H9 (cell line): ENCODE results near the gene SETSIP. TPM values are rescaled to one million over a fixed set of nuclear protein-coding genes. Genes with fewer than 3 reads are reported as not detected.

Source experiments
- DNase-seq: peaks from one replicate; pipeline ENCODE4 v3.0.0-alpha.2; 2017
- H2AFZ ChIP-seq: one replicate; pipeline ENCODE4 v1.6.1; 2013; ENCODE audit warnings: mild to moderate bottlenecking, low read length, control low read depth, moderate library complexity
- H2AK5ac ChIP-seq: 2 replicates; pipeline ENCODE4 v1.6.1; 2013; ENCODE audit warnings: low read length, control low read depth, mixed read lengths; ENCODE audit not compliant: insufficient read length
- H2BK120ac ChIP-seq: one replicate; pipeline ENCODE4 v1.6.1; 2013; ENCODE audit warnings: low read depth, mild to moderate bottlenecking, low read length, control low read depth, inconsistent platforms; ENCODE audit not compliant: poor library complexity, severe bottlenecking
- H2BK12ac ChIP-seq: 2 replicates; pipeline ENCODE4 v1.6.1; 2013; ENCODE audit warnings: low read length, control low read depth, mixed read lengths, low read depth; ENCODE audit not compliant: insufficient read length
- H2BK15ac ChIP-seq: 2 replicates; pipeline ENCODE4 v1.6.1; 2013; ENCODE audit warnings: low read depth, low read length, control low read depth
- H2BK20ac ChIP-seq: one replicate; pipeline ENCODE4 v1.6.1; 2013; ENCODE audit warnings: low read depth, mild to moderate bottlenecking, low read length, control low read depth, inconsistent platforms; ENCODE audit not compliant: poor library complexity, severe bottlenecking
- H2BK5ac ChIP-seq: 2 replicates; pipeline ENCODE4 v1.6.1; 2013; ENCODE audit warnings: low read length, control low read depth, mixed read lengths; ENCODE audit not compliant: insufficient read length
- H3K14ac ChIP-seq: 2 replicates; pipeline ENCODE4 v1.6.1; 2013; ENCODE audit warnings: low read length, control low read depth; ENCODE audit not compliant: insufficient read depth
- H3K18ac ChIP-seq: 2 replicates; pipeline ENCODE4 v1.6.1; 2013; ENCODE audit warnings: low read depth, mild to moderate bottlenecking, mixed read lengths, low read length, control low read depth; ENCODE audit not compliant: insufficient read length
- H3K23ac ChIP-seq: 2 replicates; pipeline ENCODE4 v1.6.1; 2013; ENCODE audit warnings: low read length, control low read depth, mixed read lengths, low read depth; ENCODE audit not compliant: insufficient read length
- H3K23me2 ChIP-seq: 2 replicates; pipeline ENCODE4 v1.6.1; 2013; ENCODE audit warnings: low read depth, mild to moderate bottlenecking, mixed read lengths, low read length, control low read depth; ENCODE audit not compliant: insufficient read length, poor library complexity, severe bottlenecking
- H3K27ac ChIP-seq: 2 replicates; pipeline ENCODE4 v1.5.1; 2013; ENCODE audit warnings: low read length, control low read depth, mixed read lengths, low read depth; ENCODE audit not compliant: insufficient read length
- H3K27me3 ChIP-seq: 2 replicates; pipeline ENCODE4 v1.6.1; 2013; ENCODE audit warnings: low read length, control low read depth, inconsistent platforms; ENCODE audit not compliant: insufficient read depth
- H3K4ac ChIP-seq: 2 replicates; pipeline ENCODE4 v1.6.1; 2013; ENCODE audit warnings: low read depth, mild to moderate bottlenecking, control low read depth, inconsistent platforms, low read length, moderate library complexity
- H3K4me1 ChIP-seq: 2 replicates; pipeline ENCODE4 v1.6.1; 2013; ENCODE audit warnings: low read length, control low read depth, inconsistent platforms; ENCODE audit not compliant: insufficient read depth
- H3K4me2 ChIP-seq: 2 replicates; pipeline ENCODE4 v1.6.1; 2013; ENCODE audit warnings: low read length, control low read depth, mixed read lengths; ENCODE audit not compliant: insufficient read length, insufficient read depth
- H3K56ac ChIP-seq: 2 replicates; pipeline ENCODE4 v1.6.1; 2013; ENCODE audit warnings: low read depth, mild to moderate bottlenecking, mixed read lengths, low read length, control low read depth; ENCODE audit not compliant: insufficient read length
- H3K79me1 ChIP-seq: 2 replicates; pipeline ENCODE4 v1.6.1; 2013; ENCODE audit warnings: low read depth, mild to moderate bottlenecking, moderate library complexity, low read length, control low read depth, inconsistent platforms; ENCODE audit not compliant: insufficient read depth, poor library complexity, severe bottlenecking
- H3K79me2 ChIP-seq: 2 replicates; pipeline ENCODE4 v1.6.1; 2013; ENCODE audit warnings: low read length, control low read depth, inconsistent platforms; ENCODE audit not compliant: insufficient read depth
- H3K9ac ChIP-seq: 2 replicates; pipeline ENCODE4 v1.6.1; 2013; ENCODE audit warnings: low read length, control low read depth, mixed read lengths; ENCODE audit not compliant: insufficient read length; ENCODE audit errors: extremely low read depth
- H3K9me3 ChIP-seq: one replicate; pipeline ENCODE4 v1.6.1; 2013; ENCODE audit warnings: low read depth, low read length, inconsistent platforms; ENCODE audit not compliant: control insufficient read depth
- H3T11ph ChIP-seq: one replicate; pipeline ENCODE4 v1.6.1; 2013; ENCODE audit warnings: mild to moderate bottlenecking, low read length, control low read depth, inconsistent platforms
- H4K20me1 ChIP-seq: one replicate; pipeline ENCODE4 v1.6.1; 2013; ENCODE audit not compliant: control insufficient read depth, insufficient read length, insufficient read depth
- H4K5ac ChIP-seq: 2 replicates; pipeline ENCODE4 v1.6.1; 2013; ENCODE audit warnings: low read depth, mild to moderate bottlenecking, mixed read lengths, low read length, control low read depth; ENCODE audit not compliant: insufficient read length
- H4K8ac ChIP-seq: replicated peaks from 2 replicates; pipeline ENCODE4 v1.6.1; 2013; ENCODE audit warnings: low read length, control low read depth, mixed read lengths, low read depth; ENCODE audit not compliant: insufficient read length
- H4K91ac ChIP-seq: 2 replicates; pipeline ENCODE4 v1.6.1; 2013; ENCODE audit warnings: low read depth, mild to moderate bottlenecking, moderate library complexity, mixed read lengths, low read length, control low read depth; ENCODE audit not compliant: insufficient read length
- H3K27ac Mint-ChIP-seq, 3 experiments: 2 replicates in 2 of 3; 3 replicates in 1 of 3; pipeline ENCODE4 v1.8.0; 2020 to 2021; ENCODE audit warnings: mixed read lengths in 3 of 3, mild to moderate bottlenecking in 1 of 3, moderate library complexity in 1 of 3
- H3K27me3 Mint-ChIP-seq: 2 replicates; pipeline ENCODE4 v1.8.0; 2021; ENCODE audit warnings: low read depth, mild to moderate bottlenecking, moderate library complexity, mixed read lengths
- H3K36me3 Mint-ChIP-seq, 3 experiments: 2 replicates in 2 of 3; 3 replicates in 1 of 3; pipeline ENCODE4 v1.8.0; 2020 to 2021; ENCODE audit warnings: low read depth in 3 of 3, mixed read lengths in 3 of 3; ENCODE audit not compliant: insufficient read depth in 1 of 3
- H3K4me1 Mint-ChIP-seq, 2 experiments: 2 replicates each; pipeline ENCODE4 v1.8.0; 2020; ENCODE audit warnings: mixed read lengths in 2 of 2
- H3K4me3 Mint-ChIP-seq, 2 experiments: 2 replicates in 1 of 2; 3 replicates in 1 of 2; pipeline ENCODE4 v1.8.0; 2020 to 2021; ENCODE audit warnings: mild to moderate bottlenecking in 2 of 2, mixed read lengths in 2 of 2, moderate library complexity in 1 of 2
- H3K9me3 Mint-ChIP-seq, 2 experiments: 2 replicates in 1 of 2; 3 replicates in 1 of 2; pipeline ENCODE4 v1.8.0; 2020; ENCODE audit warnings: mild to moderate bottlenecking in 2 of 2, mixed read lengths in 2 of 2, moderate library complexity in 1 of 2
- CTCF ChIP-seq: fragments of 200-600 bp; sonication (generic); conservative IDR thresholded peaks from 3 replicates; pipeline ENCODE4 v1.8.0; 2021; ENCODE audit warnings: antibody characterized with exemption, mild to moderate bottlenecking
- WGBS: extraction: QIAGEN DNeasy Blood & Tissue Kit; methylation state at CpG from one replicate; pipeline ENCODE4 v1.1.7; 2013; ENCODE audit warnings: missing lambda C conversion rate, low lambda C conversion rate, mixed read lengths; ENCODE audit not compliant: insufficient read length; ENCODE audit errors: extremely low coverage; 5-methylcytosine and 5-hydroxymethylcytosine counted together
- total RNA-seq: library from RNA; stranded (reverse); gene quantifications from 2 replicates; pipeline ENCODE4 v1.2.1, GENCODE V29; 2021

Gene SETSIP
- total RNA-seq, 1 experiment from 2014 or later = 0.35 TPM

- Mint-ChIP-seq H3K4me1 (0 out of 4 replicates have a peak, but pooled peaks cover 0 to 2% of the 10 kb centered on the region in 2 experiments), H3K27me3 (no peaks in the 10 kb centered on the region), H3K4me3 (no peak overlapping the region), H3K9me3 (peaks cover 2 to 3% of the 10 kb centered on the region in 2 experiments), H3K27ac (no peak overlapping the region), H3K36me3 (peaks cover 1 to 12% (median 3%) of the 10 kb centered on the region in 3 experiments; a peak in 6 of 7 replicates)
- no peak overlapping the region for H4K8ac ChIP-seq
- no peak overlapping the region for H3K4ac ChIP-seq
- H2BK15ac ChIP-seq = no peak overlapping the region
- no peak overlapping the region for H2BK5ac ChIP-seq
- no peak overlapping the region for H3K9ac ChIP-seq
- H3K9me3 ChIP-seq = peaks cover 2% of the 10 kb centered on the region
- no peaks in the 10 kb centered on the region for H3K79me1 ChIP-seq
- H4K20me1 ChIP-seq = no peaks in the 10 kb centered on the region
- H2AFZ ChIP-seq = no peak overlapping the region
- H3K56ac ChIP-seq = no peak overlapping the region
- H3K4me1 ChIP-seq = no peaks in the 10 kb centered on the region
- no peak for TF ChIP-seq CTCF
- no peak for DNase-seq
- H2BK120ac ChIP-seq = no peak overlapping the region
- H3K23me2 ChIP-seq = no peaks in the 10 kb centered on the region
- no peaks in the 10 kb centered on the region for H3K79me2 ChIP-seq
- no peak overlapping the region for H4K5ac ChIP-seq
- no peak overlapping the region for H3K4me2 ChIP-seq
- H3T11ph ChIP-seq = no peak overlapping the region
- no CpG with 5 or more reads among the region's 5 CpGs for WGBS
- H3K27ac ChIP-seq = no peak overlapping the region
- no peak overlapping the region for H3K18ac ChIP-seq
- no peak overlapping the region for H4K91ac ChIP-seq
- H2AK5ac ChIP-seq = no peak overlapping the region
- H2BK20ac ChIP-seq = no peak overlapping the region
- H3K27me3 ChIP-seq = no peaks in the 10 kb centered on the region
- H3K23ac ChIP-seq = no peak overlapping the region
- no peak overlapping the region for H3K14ac ChIP-seq
- H2BK12ac ChIP-seq = no peak overlapping the region
Observed at GRCh38 chr1:92091625-92092024, 16.4 kb upstream of the SETSIP start.
